ENCODE measurements around the gene PLXDC2.

DNA sequence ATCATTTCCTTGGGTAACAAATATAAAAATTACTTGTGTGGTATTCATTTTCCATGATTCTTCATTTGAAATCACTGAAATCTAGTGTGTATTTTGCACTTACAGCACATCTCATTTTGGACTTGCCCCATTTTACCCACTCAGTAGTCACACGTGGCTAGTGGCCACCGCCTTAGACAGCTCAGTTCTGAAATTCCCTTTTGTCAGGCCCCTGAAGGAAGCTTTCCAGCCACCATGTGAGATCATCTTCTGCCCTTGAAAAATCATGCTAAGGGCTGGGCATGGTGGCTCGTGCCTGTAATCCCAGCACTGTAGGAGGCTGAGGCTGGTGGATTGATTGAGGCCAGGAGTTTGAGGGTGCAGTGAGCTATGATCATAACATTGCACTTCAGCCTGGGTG lies 79.3 kb downstream of the PLXDC2 start:
- TF ChIP-seq POLR2A (IDR thresholded peaks at IDR 0.05) (no peak), POLR2AphosphoS5 (IDR thresholded peaks at IDR 0.05) (no peak), EP300 (IDR thresholded peaks at IDR 0.05) (no peak)
- TF ChIP-seq, protein P1, sequence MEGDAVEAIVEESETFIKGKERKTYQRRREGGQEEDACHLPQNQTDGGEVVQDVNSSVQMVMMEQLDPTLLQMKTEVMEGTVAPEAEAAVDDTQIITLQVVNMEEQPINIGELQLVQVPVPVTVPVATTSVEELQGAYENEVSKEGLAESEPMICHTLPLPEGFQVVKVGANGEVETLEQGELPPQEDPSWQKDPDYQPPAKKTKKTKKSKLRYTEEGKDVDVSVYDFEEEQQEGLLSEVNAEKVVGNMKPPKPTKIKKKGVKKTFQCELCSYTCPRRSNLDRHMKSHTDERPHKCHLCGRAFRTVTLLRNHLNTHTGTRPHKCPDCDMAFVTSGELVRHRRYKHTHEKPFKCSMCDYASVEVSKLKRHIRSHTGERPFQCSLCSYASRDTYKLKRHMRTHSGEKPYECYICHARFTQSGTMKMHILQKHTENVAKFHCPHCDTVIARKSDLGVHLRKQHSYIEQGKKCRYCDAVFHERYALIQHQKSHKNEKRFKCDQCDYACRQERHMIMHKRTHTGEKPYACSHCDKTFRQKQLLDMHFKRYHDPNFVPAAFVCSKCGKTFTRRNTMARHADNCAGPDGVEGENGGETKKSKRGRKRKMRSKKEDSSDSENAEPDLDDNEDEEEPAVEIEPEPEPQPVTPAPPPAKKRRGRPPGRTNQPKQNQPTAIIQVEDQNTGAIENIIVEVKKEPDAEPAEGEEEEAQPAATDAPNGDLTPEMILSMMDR (IDR thresholded peaks at IDR 0.05) = no peak
